Astrocyte (in vitro differentiated cells and primary cell): ENCODE data around the gene AVEN.

Experiments
- CTCF ChIP-seq: IDR thresholded peaks from 2 replicates; pipeline ENCODE4 v1.5.1; 2011; ENCODE audit warnings: low read depth, mild to moderate bottlenecking, inconsistent platforms, low read length, moderate library complexity; ENCODE audit not compliant: insufficient read depth
- EZH2 ChIP-seq: IDR thresholded peaks from 2 replicates; pipeline ENCODE4 v1.6.1; 2012; ENCODE audit warnings: mild to moderate bottlenecking, low read length, inconsistent platforms; ENCODE audit not compliant: insufficient read depth

DNA sequence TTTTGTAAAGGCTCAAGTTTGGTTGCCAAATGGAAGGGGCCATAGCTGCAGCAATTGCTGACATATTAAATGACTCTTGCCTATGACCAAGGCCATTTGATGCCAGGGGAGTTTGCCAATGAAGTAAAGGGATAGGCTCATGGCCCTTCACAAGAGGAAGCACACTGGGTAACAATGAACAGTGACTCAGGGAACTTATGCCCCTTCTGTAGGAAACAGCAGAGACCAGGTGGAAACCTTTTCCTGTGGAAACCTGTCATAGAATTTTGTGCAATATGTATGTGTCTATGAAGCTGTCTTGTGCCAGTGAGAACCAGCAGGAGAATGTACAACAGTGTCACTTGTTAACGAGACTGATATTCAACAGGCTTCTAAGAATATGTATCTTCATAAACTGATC lies 25.4 kb upstream of the AVEN start:
- TF ChIP-seq CTCF: no peak
- no peak for TF ChIP-seq EZH2
